Neural crest cell (in vitro differentiated cells): ENCODE data around the gene E2F1. TPM values are rescaled to one million over a fixed set of nuclear protein-coding genes. Genes with fewer than 3 reads are reported as not detected.
A peak's percentile ranks its signal among the peaks of the same experiment; 100 is the strongest.

Source experiments
- DNase-seq: peaks from one replicate; pipeline ENCODE4 v3.0.0; 2021; ENCODE audit warnings: low read depth, mixed read lengths, low spot score
- H3K27ac Mint-ChIP-seq: one replicate; pipeline ENCODE4 v1.8.0; 2021; ENCODE audit warnings: mild to moderate bottlenecking, mixed read lengths; ENCODE audit not compliant: unreplicated experiment
- H3K27me3 Mint-ChIP-seq: 2 replicates; pipeline ENCODE4 v1.8.0; 2021; ENCODE audit warnings: low read depth, mild to moderate bottlenecking, mixed read lengths
- H3K36me3 Mint-ChIP-seq: 2 replicates; pipeline ENCODE4 v1.8.0; 2021; ENCODE audit warnings: low read depth, mild to moderate bottlenecking, mixed read lengths
- H3K4me1 Mint-ChIP-seq: 2 replicates; pipeline ENCODE4 v1.8.0; 2021; ENCODE audit warnings: mixed read lengths
- H3K4me3 Mint-ChIP-seq: one replicate; pipeline ENCODE4 v1.8.0; 2021; ENCODE audit warnings: mild to moderate bottlenecking, mixed read lengths
- H3K9me3 Mint-ChIP-seq: 2 replicates; pipeline ENCODE4 v1.8.0; 2021; ENCODE audit warnings: mixed read lengths
- CTCF ChIP-seq: fragments of 200-600 bp; sonication (generic); conservative IDR thresholded peaks from 2 replicates; pipeline ENCODE4 v1.5.0; 2021; ENCODE audit warnings: antibody characterized with exemption, mild to moderate bottlenecking
- total RNA-seq: library from RNA; stranded (reverse); gene quantifications from 2 replicates; pipeline ENCODE4 v1.2.1, GENCODE V29; 2021

E2F1 gene
- total RNA-seq, 1 donor from 2014 or later = 94.9 TPM

- H3K9me3 Mint-ChIP-seq = no peaks in the 10 kb centered on the region
- H3K4me1 Mint-ChIP-seq = peaks cover 42% of the 10 kb centered on the region
- no peak for TF ChIP-seq CTCF
- H3K27me3 Mint-ChIP-seq = peaks cover 3% of the 10 kb centered on the region
- peak overlapping the region; percentile 77 for H3K4me3 Mint-ChIP-seq
- no peaks in the 10 kb centered on the region for H3K36me3 Mint-ChIP-seq
- no peak overlapping the region for H3K27ac Mint-ChIP-seq
- DNase-seq = no peak
These were observed 2.1 kb upstream of the E2F1 start for GRCh38 chr20:33687993-33688937.

GRCh38 chr20:33687370-33687915, 1.3 kb upstream of the E2F1 start:
- no peak overlapping the region for H3K27ac Mint-ChIP-seq
- H3K9me3 Mint-ChIP-seq = no peaks in the 10 kb centered on the region
- H3K4me1 Mint-ChIP-seq = peaks cover 44% of the 10 kb centered on the region
- no peak for DNase-seq
- H3K36me3 Mint-ChIP-seq = no peaks in the 10 kb centered on the region
- H3K4me3 Mint-ChIP-seq = peak overlapping the region; percentile 77
- peaks cover 3% of the 10 kb centered on the region for H3K27me3 Mint-ChIP-seq
- TF ChIP-seq CTCF = no peak

GRCh38 chr20:33686984-33687366, 790 bp upstream of the E2F1 start:
- Mint-ChIP-seq H3K9me3 (no peaks in the 10 kb centered on the region), H3K4me3 (peak overlapping the region; percentile 82), H3K4me1 (peaks cover 48% of the 10 kb centered on the region), H3K27ac (peak overlapping the region; percentile 31), H3K27me3 (peaks cover 3% of the 10 kb centered on the region), H3K36me3 (no peaks in the 10 kb centered on the region)
- no peak for TF ChIP-seq CTCF
- DNase-seq = no peak

GRCh38 chr20:33685328-33686099, 671 bp downstream of the E2F1 start:
- TF ChIP-seq CTCF = no peak
- DNase-seq = peak; percentile 64
- H3K36me3 Mint-ChIP-seq = no peaks in the 10 kb centered on the region
- H3K4me3 Mint-ChIP-seq = peak overlapping the region; percentile 92
- peak overlapping the region; percentile 96 for H3K27ac Mint-ChIP-seq
- peaks cover 57% of the 10 kb centered on the region for H3K4me1 Mint-ChIP-seq
- no peaks in the 10 kb centered on the region for H3K9me3 Mint-ChIP-seq
- H3K27me3 Mint-ChIP-seq = peaks cover 3% of the 10 kb centered on the region

- peak overlapping the region; percentile 92 for H3K4me3 Mint-ChIP-seq
- TF ChIP-seq CTCF = no peak
- no peaks in the 10 kb centered on the region for H3K36me3 Mint-ChIP-seq
- peaks cover 51% of the 10 kb centered on the region for H3K4me1 Mint-ChIP-seq
- peaks cover 3% of the 10 kb centered on the region for H3K27me3 Mint-ChIP-seq
- H3K9me3 Mint-ChIP-seq = no peaks in the 10 kb centered on the region
- H3K27ac Mint-ChIP-seq = peak overlapping the region; percentile 96
- no peak for DNase-seq
These were observed 1.5 kb downstream of the E2F1 start for GRCh38 chr20:33684533-33685327.
